Colonic mucosa (tissue), 4 donors: ENCODE data around the gene CCDC107. TPM values are rescaled to one million over a fixed set of nuclear protein-coding genes. Genes with fewer than 3 reads are reported as not detected.

Source experiments
- DNase-seq: peaks from one replicate; pipeline ENCODE4 v3.0.0-alpha.2; 2020
- H3K27ac ChIP-seq: fragments of 200-600 bp; one replicate; pipeline ENCODE4 v1.8.0; 2021
- H3K27me3 ChIP-seq: fragments of 200-600 bp; one replicate; pipeline ENCODE4 v1.8.0; 2021
- H3K36me3 ChIP-seq: fragments of 200-600 bp; one replicate; pipeline ENCODE4 v1.8.0; 2021
- H3K4me1 ChIP-seq: fragments of 200-600 bp; one replicate; pipeline ENCODE4 v1.8.0; 2021; ENCODE audit warnings: mild to moderate bottlenecking
- H3K4me3 ChIP-seq: fragments of 200-600 bp; one replicate; pipeline ENCODE4 v1.8.0; 2021
- H3K9ac ChIP-seq, 2 donors: one replicate each; pipeline ENCODE4 v1.7.0; 2013; ENCODE audit warnings: control low read depth in 2 of 2, low read depth in 2 of 2, low read length in 2 of 2
- H3K9me3 ChIP-seq: fragments of 200-600 bp; one replicate; pipeline ENCODE4 v1.8.0; 2021
- CTCF ChIP-seq: fragments of 200-600 bp; IDR thresholded peaks from one replicate; pipeline ENCODE4 v1.8.0; 2022; ENCODE audit warnings: antibody characterized with exemption, mild to moderate bottlenecking
- intact Hi-C: fragments of 100-400 bp; cut with DNase I; formaldehyde crosslinking; loops from one replicate; pipeline ENCODE4 v1.14.1; 2022
- microRNA-seq: library from miRNA; unstranded; fragments of <30 nt; microRNA quantifications from one replicate; pipeline ENCODE4, GENCODE V29; 2019
- total RNA-seq, 2 donors: library from RNA; stranded (reverse); fragmentation: NEBNext Ultra II Directional in 1 of 2; extraction: Animal tissue kit (Norgen Biotek cat#: 25700) in 1 of 2; gene quantifications; one replicate each; pipeline ENCODE4 v1.2.1, GENCODE V29; 2021
- donor health status: healthy.
- donor health status: DM: no; HTN: no; CAD: no.
- donor health status: DM: no; HTN: no; CAD: no.

CCDC107 gene
- total RNA-seq, 2 donors from 2014 or later = 19.4 to 38.3 TPM

- intact Hi-C loops = no loop called here
- TF ChIP-seq CTCF = no peak
Measured at GRCh38 chr9:35706951-35707350, 48.9 kb downstream of the CCDC107 start.

GRCh38 chr9:35708146-35708545 lies 50.1 kb downstream of the CCDC107 start:
- H3K27ac ChIP-seq = no peak overlapping the region
- no peak overlapping the region for H3K9ac ChIP-seq
- no peak for DNase-seq
- H3K27me3 ChIP-seq = no peaks in the 10 kb centered on the region
- no peaks in the 10 kb centered on the region for H3K9me3 ChIP-seq
- H3K36me3 ChIP-seq = peaks cover 62% of the 10 kb centered on the region
- no peak for TF ChIP-seq CTCF
- H3K4me1 ChIP-seq = no peaks in the 10 kb centered on the region
- intact Hi-C loops = no loop called here
- no peak overlapping the region for H3K4me3 ChIP-seq

More at GRCh38 chr9:35706951-35707350, 48.9 kb downstream of the CCDC107 start:
- no peak overlapping the region for H3K4me3 ChIP-seq
- H3K27ac ChIP-seq = no peak overlapping the region
- H3K27me3 ChIP-seq = no peaks in the 10 kb centered on the region
- DNase-seq = no peak
- H3K9me3 ChIP-seq = no peaks in the 10 kb centered on the region
- H3K36me3 ChIP-seq = peaks cover 65% of the 10 kb centered on the region
- no peaks in the 10 kb centered on the region for H3K4me1 ChIP-seq
- no peak overlapping the region for H3K9ac ChIP-seq

- peaks cover 64% of the 10 kb centered on the region for H3K36me3 ChIP-seq
- no peaks in the 10 kb centered on the region for H3K4me1 ChIP-seq
- DNase-seq = no peak
- H3K27me3 ChIP-seq = no peaks in the 10 kb centered on the region
- H3K9me3 ChIP-seq = no peaks in the 10 kb centered on the region
- no peak overlapping the region for H3K27ac ChIP-seq
- intact Hi-C loops = no loop called here
- no peak overlapping the region for H3K9ac ChIP-seq
- no peak for TF ChIP-seq CTCF
- no peak overlapping the region for H3K4me3 ChIP-seq
Measured at GRCh38 chr9:35710818-35711500, 52.9 kb downstream of the CCDC107 start.

Small RNA genes within 50 kb of the gene (microRNA-seq; reads per million reads assigned to microRNA genes)
- gene MIR6852 = not detected

Other genes with a start within 250 kb of the CCDC107 start
- gene RUSC2, start 168.2 kb upstream of the CCDC107 start, total RNA-seq = 1 to 10 TPM; 4.7 to 8.6 TPM
- 10 to 100 TPM; 34.3 to 41.1 TPM for gene TESK1, start 53.0 kb upstream of the CCDC107 start, total RNA-seq
- gene CD72, start 39.9 kb upstream of the CCDC107 start, total RNA-seq = 1 to 10 TPM in 1 of 2 donors, under 1 TPM in 1; 0.69 to 2.7 TPM
- 1 to 10 TPM in 1 of 2 donors, under 1 TPM in 1; 0.67 to 1.0 TPM for gene SIT1, start 7.4 kb upstream of the CCDC107 start, total RNA-seq
- gene RMRP, start 273 bp upstream of the CCDC107 start, total RNA-seq = over 10,000 TPM; 17,917 to 26,785 TPM
- 10 to 100 TPM in 1 of 2 donors, 1 to 10 TPM in 1; 7.3 to 34.0 TPM for gene ARHGEF39, start 6.9 kb downstream of the CCDC107 start, total RNA-seq
- 1 to 10 TPM; 1.8 to 5.9 TPM for gene CA9, start 15.6 kb downstream of the CCDC107 start, total RNA-seq
- 100 to 1,000 TPM in 1 of 2 donors, 10 to 100 TPM in 1; 29.8 to 321 TPM for gene TPM2, start 31.6 kb downstream of the CCDC107 start, total RNA-seq
- gene TLN1, start 73.9 kb downstream of the CCDC107 start, total RNA-seq = 100 to 1,000 TPM; 177 to 196 TPM
- 10 to 100 TPM; 47.9 to 50.8 TPM for gene CREB3, start 74.4 kb downstream of the CCDC107 start, total RNA-seq
- gene GBA2, start 90.9 kb downstream of the CCDC107 start, total RNA-seq = 100 to 1,000 TPM; 127 to 157 TPM
- gene RGP1, start 91.0 kb downstream of the CCDC107 start, total RNA-seq = 10 to 100 TPM; 52.0 to 53.9 TPM
- 1 to 10 TPM in 1 of 2 donors, not detected in 1; 2.1 TPM for gene MSMP, start 96.0 kb downstream of the CCDC107 start, total RNA-seq
- 1 to 10 TPM; 7.0 to 9.7 TPM for gene NPR2, start 133.3 kb downstream of the CCDC107 start, total RNA-seq
- under 1 TPM; 0.58 to 0.82 TPM for gene SPAG8, start 154.0 kb downstream of the CCDC107 start, total RNA-seq
- gene HINT2, start 156.8 kb downstream of the CCDC107 start, total RNA-seq = 10 to 100 TPM; 49.5 to 64.5 TPM
- under 1 TPM in 1 of 2 donors, not detected in 1; 0.05 TPM for gene FAM221B, start 170.4 kb downstream of the CCDC107 start, total RNA-seq
- gene TMEM8B, start 170.9 kb downstream of the CCDC107 start, total RNA-seq = 10 to 100 TPM; 15.1 to 17.6 TPM
- gene OR13J1, start 212.1 kb downstream of the CCDC107 start, total RNA-seq = not detected
- gene HRCT1, start 247.9 kb downstream of the CCDC107 start, total RNA-seq = 10 to 100 TPM; 43.1 to 65.0 TPM